ENCODE measurements around the gene RALGDS.
A peak's percentile ranks its signal among the peaks of the same experiment; 100 is the strongest.

Gene RALGDS

GRCh38 chr9:133151041-133151440, 30.0 kb upstream of the RALGDS start:
- no peak overlapping the region for H4K91ac ChIP-seq (ENCODE audit: low read length)
- H3K4ac ChIP-seq (ENCODE audit: low read depth in 1 of 2, low read length in 2 of 2), result no peak overlapping the region
- peaks cover 23% of the 10 kb centered on the region for H3K4me1 ChIP-seq (ENCODE audit: control insufficient read depth, insufficient read depth, low read depth, low read length)
- DNase-seq, result no peak
- H3K23ac ChIP-seq (ENCODE audit: low read length in 2 of 2), result no peak overlapping the region
- WGBS, result 94% methylated on average over 6 of the region's 6 CpGs
- no peak overlapping the region for H2BK120ac ChIP-seq (ENCODE audit: low read depth, low read length)
- peaks cover 0 to 15% of the 10 kb centered on the region in 2 experiments for H3K36me3 ChIP-seq (ENCODE audit: control insufficient read depth in 1 of 2, insufficient read depth in 2 of 2, low read depth in 1 of 2, low read length in 2 of 2)
- H3K9ac ChIP-seq (ENCODE audit: low read length), result no peak overlapping the region
- no peak overlapping the region for H3K14ac ChIP-seq (ENCODE audit: low read length in 2 of 2)
- peak overlapping the region in 1 of 2 experiments; percentile 22 for H2BK12ac ChIP-seq (ENCODE audit: low read length in 2 of 2)
- no peak overlapping the region for H2BK15ac ChIP-seq (ENCODE audit: low read depth, poor library complexity, severe bottlenecking)
- no peak overlapping the region for H2AK5ac ChIP-seq (ENCODE audit: low read length, severe bottlenecking)
- peaks cover 0 to 10% of the 10 kb centered on the region in 2 experiments for H3K27me3 ChIP-seq (ENCODE audit: control insufficient read depth in 1 of 2, insufficient read depth in 1 of 2, low read length in 2 of 2)
- no peak overlapping the region for H2BK5ac ChIP-seq (ENCODE audit: low read depth, low read length, poor library complexity, severe bottlenecking)
- peak overlapping the region; percentile 55 for H2AFZ ChIP-seq (ENCODE audit: low read depth, low read length)
- no peak overlapping the region for H4K8ac ChIP-seq (ENCODE audit: low read length)
- H3K4me2 ChIP-seq (ENCODE audit: low read length, poor library complexity, severe bottlenecking), result no peak overlapping the region
- H3K4me3 ChIP-seq (ENCODE audit: insufficient read depth in 1 of 2, low read depth in 1 of 2, low read length in 2 of 2), result no peak overlapping the region
- no peak overlapping the region for H3K27ac ChIP-seq (ENCODE audit: low read length, poor library complexity, severe bottlenecking)
- no peaks in the 10 kb centered on the region for H3K9me3 ChIP-seq (ENCODE audit: control insufficient read depth, low read length)
- peaks cover 12% of the 10 kb centered on the region for H3K79me1 ChIP-seq (replicated peaks; ENCODE audit: low read length, poor library complexity, severe bottlenecking)
- no peak overlapping the region for H3K18ac ChIP-seq (ENCODE audit: low read depth in 1 of 2, low read length in 2 of 2)

GRCh38 chr9:133149130-133150015, 28.3 kb upstream of the RALGDS start:
- Histone ChIP-seq H3K4me1 (ENCODE audit: control insufficient read depth, insufficient read depth, low read depth, low read length) (peaks cover 30% of the 10 kb centered on the region), H3K27ac (ENCODE audit: low read length, poor library complexity, severe bottlenecking) (peak overlapping the region; percentile 7), H3K4me2 (ENCODE audit: low read length, poor library complexity, severe bottlenecking) (peak overlapping the region; percentile 82), H3K4me3 (ENCODE audit: insufficient read depth in 1 of 2, low read depth in 1 of 2, low read length in 2 of 2) (peak overlapping the region; percentile 83 to 91), H3K79me1 (replicated peaks; ENCODE audit: low read length, poor library complexity, severe bottlenecking) (peaks cover 23% of the 10 kb centered on the region), H3K23ac (ENCODE audit: low read length in 2 of 2) (no peak overlapping the region), H3K9ac (ENCODE audit: low read length) (peak overlapping the region; percentile 94), H3K14ac (ENCODE audit: low read length in 2 of 2) (peak overlapping the region in 1 of 2 experiments; percentile 0), H2BK5ac (ENCODE audit: low read depth, low read length, poor library complexity, severe bottlenecking) (no peak overlapping the region), H2BK15ac (ENCODE audit: low read depth, poor library complexity, severe bottlenecking) (peak overlapping the region; percentile 75), H4K8ac (ENCODE audit: low read length) (peak overlapping the region; percentile 83), H4K91ac (ENCODE audit: low read length) (no peak overlapping the region), H2AK5ac (ENCODE audit: low read length, severe bottlenecking) (no peak overlapping the region), H2AFZ (ENCODE audit: low read depth, low read length) (peak overlapping the region; percentile 89), H3K9me3 (ENCODE audit: control insufficient read depth, low read length) (no peaks in the 10 kb centered on the region), H3K18ac (ENCODE audit: low read depth in 1 of 2, low read length in 2 of 2) (peak overlapping the region; percentile 3 to 96), H2BK120ac (ENCODE audit: low read depth, low read length) (peak overlapping the region; percentile 86), H3K4ac (ENCODE audit: low read depth in 1 of 2, low read length in 2 of 2) (peak overlapping the region; percentile 84 to 96), H2BK12ac (ENCODE audit: low read length in 2 of 2) (peak overlapping the region in 1 of 2 experiments; percentile 29), H3K36me3 (ENCODE audit: control insufficient read depth in 1 of 2, insufficient read depth in 2 of 2, low read depth in 1 of 2, low read length in 2 of 2) (peaks cover 5 to 21% of the 10 kb centered on the region in 2 experiments), H3K27me3 (ENCODE audit: control insufficient read depth in 1 of 2, insufficient read depth in 1 of 2, low read length in 2 of 2) (peaks cover 0 to 10% of the 10 kb centered on the region in 2 experiments)
- 5% methylated on average over 56 of the region's 95 CpGs for WGBS
- DNase-seq, result peak; percentile 90

- Histone ChIP-seq H3K4me3 (ENCODE audit: insufficient read depth in 1 of 2, low read depth in 1 of 2, low read length in 2 of 2) (peak overlapping the region; percentile 83 to 91), H2AK5ac (ENCODE audit: low read length, severe bottlenecking) (no peak overlapping the region), H2AFZ (ENCODE audit: low read depth, low read length) (peak overlapping the region; percentile 32), H4K8ac (ENCODE audit: low read length) (peak overlapping the region; percentile 83), H3K14ac (ENCODE audit: low read length in 2 of 2) (peak overlapping the region; percentile 5 to 99), H3K18ac (ENCODE audit: low read depth in 1 of 2, low read length in 2 of 2) (peak overlapping the region; percentile 95 to 96), H3K4me1 (ENCODE audit: control insufficient read depth, insufficient read depth, low read depth, low read length) (peaks cover 37% of the 10 kb centered on the region), H3K9me3 (ENCODE audit: control insufficient read depth, low read length) (no peaks in the 10 kb centered on the region), H3K36me3 (ENCODE audit: control insufficient read depth in 1 of 2, insufficient read depth in 2 of 2, low read depth in 1 of 2, low read length in 2 of 2) (peaks cover 5 to 14% of the 10 kb centered on the region in 2 experiments), H2BK12ac (ENCODE audit: low read length in 2 of 2) (peak overlapping the region; percentile 12 to 61), H3K27ac (ENCODE audit: low read length, poor library complexity, severe bottlenecking) (peak overlapping the region; percentile 58), H3K79me1 (replicated peaks; ENCODE audit: low read length, poor library complexity, severe bottlenecking) (peaks cover 28% of the 10 kb centered on the region), H2BK120ac (ENCODE audit: low read depth, low read length) (peak overlapping the region; percentile 86), H3K23ac (ENCODE audit: low read length in 2 of 2) (peak overlapping the region in 1 of 2 experiments; percentile 94), H3K9ac (ENCODE audit: low read length) (peak overlapping the region; percentile 94), H3K27me3 (ENCODE audit: control insufficient read depth in 1 of 2, insufficient read depth in 1 of 2, low read length in 2 of 2) (peaks cover 0 to 10% of the 10 kb centered on the region in 2 experiments), H3K4me2 (ENCODE audit: low read length, poor library complexity, severe bottlenecking) (peak overlapping the region; percentile 74), H3K4ac (ENCODE audit: low read depth in 1 of 2, low read length in 2 of 2) (peak overlapping the region; percentile 63 to 96), H2BK5ac (ENCODE audit: low read depth, low read length, poor library complexity, severe bottlenecking) (peak overlapping the region; percentile 2), H4K91ac (ENCODE audit: low read length) (peak overlapping the region; percentile 97), H2BK15ac (ENCODE audit: low read depth, poor library complexity, severe bottlenecking) (peak overlapping the region; percentile 75)
- 4% methylated on average over 36 of the region's 65 CpGs for WGBS
- DNase-seq, result peak; percentile 67
Observed at GRCh38 chr9:133148199-133149129, 27.4 kb upstream of the RALGDS start.

Data from mesenchymal stem cell (in vitro differentiated cells and primary cell).